HEK293 (cell line): ENCODE results near the gene UNK.

Experiments used
- CTCF ChIA-PET: fragments of 350-600 bp; formaldehyde crosslinking; extraction: SDS; loops from one replicate; lab custom pipeline; 2021; ENCODE audit warnings: antibody characterized with exemption; lab: Yijun Ruan, JAX
- POLR2A ChIA-PET: fragments of 300-600 bp; formaldehyde crosslinking; extraction: SDS; loops from one replicate; lab custom pipeline; 2020; ENCODE audit warnings: antibody characterized with exemption, inconsistent platforms; lab: Yijun Ruan, JAX
- H3K27ac ChIP-seq: fragments of 200-500 bp; sonication (Bioruptor generic); 2 replicates; pipeline ENCODE4 v1.5.1; 2014; ENCODE audit warnings: low read depth, low read length, control low read depth, inconsistent platforms; ENCODE audit errors: extremely low read depth
- H3K36me3 ChIP-seq, 2 experiments: fragments of 200-500 bp in 1 of 2; sonication (Bioruptor generic) in 1 of 2; 1 replicate in 1 of 2; 2 replicates in 1 of 2; pipeline ENCODE4 v1.5.1; 2014 to 2017; ENCODE audit warnings: inconsistent platforms in 2 of 2, low read length in 2 of 2; ENCODE audit not compliant: control insufficient read depth in 2 of 2, insufficient read depth in 1 of 2
- H3K4me1 ChIP-seq: fragments of 200-500 bp; sonication (Bioruptor generic); 2 replicates; pipeline ENCODE4 v1.5.1; 2014; ENCODE audit warnings: mild to moderate bottlenecking, low read length, inconsistent platforms; ENCODE audit not compliant: control insufficient read depth, insufficient read depth
- H3K4me3 ChIP-seq: 2 replicates; pipeline ENCODE4 v1.5.1; 2011; ENCODE audit warnings: low read depth, mild to moderate bottlenecking, control low read depth, low read length, moderate library complexity
- H3K9me3 ChIP-seq: fragments of 200-500 bp; sonication (Bioruptor generic); 2 replicates; pipeline ENCODE4 v1.5.1; 2014; ENCODE audit warnings: low read depth, low read length, inconsistent platforms; ENCODE audit not compliant: control insufficient read depth, insufficient read depth
- BCL11A ChIP-seq: fragments of 450-650 bp; formaldehyde crosslinking; IDR thresholded peaks from 2 replicates; pipeline ENCODE4 v1.5.1; 2016; ENCODE audit warnings: low read depth, missing biosample characterization, missing genetic modification characterization
- HOXD13 ChIP-seq: sonication (generic); formaldehyde crosslinking; IDR thresholded peaks from 2 replicates; pipeline ENCODE4 v1.8.0; 2022; ENCODE audit warnings: missing genetic modification reagents, borderline replicate concordance
- SP2 ChIP-seq: fragments of 450-650 bp; formaldehyde crosslinking; IDR thresholded peaks from 2 replicates; pipeline ENCODE4 v1.5.1; 2016; ENCODE audit warnings: missing biosample characterization, missing genetic modification characterization
- ZBTB48 ChIP-seq: fragments of 450-650 bp; formaldehyde crosslinking; IDR thresholded peaks from 2 replicates; pipeline ENCODE4 v1.5.1; 2016; ENCODE audit warnings: missing biosample characterization, missing genetic modification characterization
- ZFHX2 ChIP-seq: fragments of 450-650 bp; formaldehyde crosslinking; conservative IDR thresholded peaks from 2 replicates; pipeline ENCODE4 v1.5.1; 2016; ENCODE audit warnings: missing biosample characterization, missing genetic modification characterization
- ZNF114 ChIP-seq: fragments of 450-650 bp; formaldehyde crosslinking; IDR thresholded peaks from 2 replicates; pipeline ENCODE4 v1.5.0; 2017; ENCODE audit warnings: missing biosample characterization, missing genetic modification characterization
- ZNF175 ChIP-seq: fragments of 450-650 bp; formaldehyde crosslinking; IDR thresholded peaks from 2 replicates; pipeline ENCODE4 v1.5.1; 2016; ENCODE audit warnings: missing biosample characterization, missing genetic modification characterization
- ZNF211 ChIP-seq: fragments of 450-650 bp; formaldehyde crosslinking; IDR thresholded peaks from 2 replicates; pipeline ENCODE4 v1.5.1; 2016; ENCODE audit warnings: low read depth, missing biosample characterization, missing genetic modification characterization
- ZNF239 ChIP-seq: fragments of 450-650 bp; formaldehyde crosslinking; IDR thresholded peaks from 2 replicates; pipeline ENCODE4 v1.5.1; 2016; ENCODE audit warnings: missing biosample characterization, missing genetic modification characterization
- ZNF37A ChIP-seq: fragments of 450-650 bp; IDR thresholded peaks from 2 replicates; pipeline ENCODE4 v1.5.1; 2018; ENCODE audit warnings: missing biosample characterization, missing genetic modification characterization
- ZNF404 ChIP-seq: fragments of 450-650 bp; formaldehyde crosslinking; IDR thresholded peaks from 2 replicates; pipeline ENCODE4 v1.5.1; 2017; ENCODE audit warnings: missing biosample characterization, missing genetic modification characterization
- ZNF473 ChIP-seq: fragments of 450-650 bp; formaldehyde crosslinking; IDR thresholded peaks from 2 replicates; pipeline ENCODE4 v1.5.1; 2017; ENCODE audit warnings: missing biosample characterization, missing genetic modification characterization
- ZNF48 ChIP-seq: fragments of 450-650 bp; formaldehyde crosslinking; IDR thresholded peaks from 2 replicates; pipeline ENCODE4 v1.5.1; 2016; ENCODE audit warnings: missing biosample characterization, missing genetic modification characterization
- ZNF501 ChIP-seq: fragments of 450-650 bp; formaldehyde crosslinking; IDR thresholded peaks from 2 replicates; pipeline ENCODE4 v1.5.1; 2016; ENCODE audit warnings: missing biosample characterization, missing genetic modification characterization
- ZNF600 ChIP-seq: fragments of 450-650 bp; formaldehyde crosslinking; IDR thresholded peaks from 2 replicates; pipeline ENCODE4 v1.5.1; 2016; ENCODE audit warnings: missing biosample characterization, missing genetic modification characterization
- ZNF677 ChIP-seq: fragments of 450-650 bp; IDR thresholded peaks from 2 replicates; pipeline ENCODE4 v1.5.0; 2018; ENCODE audit warnings: missing biosample characterization, mild to moderate bottlenecking, missing genetic modification characterization, moderate library complexity
- ZNF701 ChIP-seq: fragments of 450-650 bp; formaldehyde crosslinking; IDR thresholded peaks from 2 replicates; pipeline ENCODE4 v1.5.1; 2016; ENCODE audit warnings: missing biosample characterization, missing genetic modification characterization
- ZNF776 ChIP-seq: fragments of 450-650 bp; formaldehyde crosslinking; IDR thresholded peaks from 2 replicates; pipeline ENCODE4 v1.5.0; 2017; ENCODE audit warnings: missing biosample characterization, missing genetic modification characterization, borderline replicate concordance
- TF ChIP-seq, protein P1 (sequence below): fragments of 450-650 bp; formaldehyde crosslinking; IDR thresholded peaks from 2 replicates; pipeline ENCODE4 v1.5.1; 2016; ENCODE audit warnings: missing biosample characterization, missing genetic modification characterization, borderline replicate concordance
- TF ChIP-seq, protein P2 (sequence below): fragments of 450-650 bp; formaldehyde crosslinking; IDR thresholded peaks from 2 replicates; pipeline ENCODE4 v1.5.1; 2016; ENCODE audit warnings: missing biosample characterization, missing genetic modification characterization
- TF ChIP-seq, protein P3 (sequence below): fragments of 450-650 bp; formaldehyde crosslinking; IDR thresholded peaks from 2 replicates; pipeline ENCODE4 v1.5.1; 2017; ENCODE audit warnings: missing biosample characterization, missing genetic modification characterization
- TF ChIP-seq, protein P4 (sequence below): IDR thresholded peaks from 2 replicates; pipeline ENCODE4 v1.6.1; 2011; ENCODE audit warnings: mild to moderate bottlenecking, low read depth, low read length, borderline replicate concordance
- TF ChIP-seq, protein P5 (sequence below): fragments of 450-650 bp; IDR thresholded peaks from 2 replicates; pipeline ENCODE4 v1.5.1; 2018; ENCODE audit warnings: missing biosample characterization, missing genetic modification characterization

UNK gene

DNA sequence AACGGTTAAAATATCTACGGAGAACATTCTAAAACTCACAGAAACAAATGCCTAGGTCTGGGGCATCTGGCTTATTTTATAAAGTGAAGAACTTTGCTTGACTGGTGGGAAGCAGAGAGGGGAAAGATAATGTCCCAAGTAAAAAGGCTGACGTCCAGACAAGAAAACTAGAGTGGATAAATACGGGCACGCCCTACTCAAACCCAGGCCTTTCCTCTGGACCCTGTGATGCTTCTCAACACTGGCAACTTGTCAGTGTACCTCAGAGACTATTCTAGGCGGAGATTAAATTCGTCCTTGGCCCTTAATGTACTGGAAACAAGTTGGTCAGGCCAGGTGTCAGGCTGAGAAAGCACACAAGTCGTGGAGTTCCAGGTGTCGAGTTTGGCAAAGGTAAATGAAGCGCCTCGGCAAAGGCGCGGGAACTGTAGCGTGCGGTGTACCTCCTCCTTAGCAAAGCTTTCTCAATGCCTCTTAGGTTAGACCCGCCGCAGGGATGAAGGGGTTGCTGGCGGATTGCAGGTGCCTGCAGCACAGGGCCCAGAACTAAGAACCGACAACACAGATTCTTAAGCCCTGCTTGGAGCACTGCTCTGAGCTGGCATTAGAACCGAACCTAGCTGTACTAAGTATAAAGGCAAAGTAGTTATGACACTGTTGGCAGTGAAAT lies 668 bp upstream of the UNK start:
- TF ChIP-seq ZNF677 (no peak), ZNF701 (tag by site-specific recombination) (no peak), HOXD13 (CRISPR knock-in tag) (no peak), ZFHX2 (no peak), ZNF600 (tag by site-specific recombination) (peak; percentile 44), ZNF211 (tag by site-specific recombination) (no peak), ZNF404 (0 out of 2 replicates have a peak, but pooled peaks have one; percentile 6), ZNF473 (tag by site-specific recombination) (no peak), BCL11A (tag by site-specific recombination) (no peak), ZNF501 (tag by site-specific recombination) (peak; percentile 7; the same call in 1 of the 2 replicates)
- TF ChIP-seq, protein P1, sequence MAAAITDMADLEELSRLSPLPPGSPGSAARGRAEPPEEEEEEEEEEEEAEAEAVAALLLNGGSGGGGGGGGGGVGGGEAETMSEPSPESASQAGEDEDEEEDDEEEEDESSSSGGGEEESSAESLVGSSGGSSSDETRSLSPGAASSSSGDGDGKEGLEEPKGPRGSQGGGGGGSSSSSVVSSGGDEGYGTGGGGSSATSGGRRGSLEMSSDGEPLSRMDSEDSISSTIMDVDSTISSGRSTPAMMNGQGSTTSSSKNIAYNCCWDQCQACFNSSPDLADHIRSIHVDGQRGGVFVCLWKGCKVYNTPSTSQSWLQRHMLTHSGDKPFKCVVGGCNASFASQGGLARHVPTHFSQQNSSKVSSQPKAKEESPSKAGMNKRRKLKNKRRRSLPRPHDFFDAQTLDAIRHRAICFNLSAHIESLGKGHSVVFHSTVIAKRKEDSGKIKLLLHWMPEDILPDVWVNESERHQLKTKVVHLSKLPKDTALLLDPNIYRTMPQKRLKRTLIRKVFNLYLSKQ (tag by site-specific recombination): no peak
- TF ChIP-seq, protein P2, sequence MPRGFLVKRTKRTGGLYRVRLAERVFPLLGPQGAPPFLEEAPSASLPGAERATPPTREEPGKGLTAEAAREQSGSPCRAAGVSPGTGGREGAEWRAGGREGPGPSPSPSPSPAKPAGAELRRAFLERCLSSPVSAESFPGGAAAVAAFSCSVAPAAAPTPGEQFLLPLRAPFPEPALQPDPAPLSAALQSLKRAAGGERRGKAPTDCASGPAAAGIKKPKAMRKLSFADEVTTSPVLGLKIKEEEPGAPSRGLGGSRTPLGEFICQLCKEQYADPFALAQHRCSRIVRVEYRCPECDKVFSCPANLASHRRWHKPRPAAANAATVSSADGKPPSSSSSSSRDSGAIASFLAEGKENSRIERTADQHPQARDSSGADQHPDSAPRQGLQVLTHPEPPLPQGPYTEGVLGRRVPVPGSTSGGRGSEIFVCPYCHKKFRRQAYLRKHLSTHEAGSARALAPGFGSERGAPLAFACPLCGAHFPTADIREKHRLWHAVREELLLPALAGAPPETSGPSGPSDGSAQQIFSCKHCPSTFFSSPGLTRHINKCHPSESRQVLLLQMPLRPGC (tag by site-specific recombination): 0 out of 2 replicates have a peak, but pooled peaks have one; percentile 2
- peak overlapping the region; percentile 98 for H3K27ac ChIP-seq
- H3K4me1 ChIP-seq: peaks cover 12% of the 10 kb centered on the region; the same call in 1 of the 2 replicates
- H3K36me3 ChIP-seq: peaks cover 0 to 5% of the 10 kb centered on the region in 2 experiments; a peak in 2 of 3 replicates
- H3K4me3 ChIP-seq: peak overlapping the region; percentile 39
- CTCF ChIA-PET: interaction anchor here (0.5 to 2.4 kb wide), 22 partner anchors 8 to 975 kb away, joined by 3 to 14 read pairs (median 3); partner anchors contain the start of genes GALK1, SMIM5 and WBP2
- no peaks in the 10 kb centered on the region for H3K9me3 ChIP-seq
- POLR2A ChIA-PET: interaction anchor here (0.5 to 4.5 kb wide), 14 partner anchors 8 to 89 kb away, joined by 3 to 38 read pairs (median 5); partner anchors contain the start of genes GALK1 and WBP2

DNA sequence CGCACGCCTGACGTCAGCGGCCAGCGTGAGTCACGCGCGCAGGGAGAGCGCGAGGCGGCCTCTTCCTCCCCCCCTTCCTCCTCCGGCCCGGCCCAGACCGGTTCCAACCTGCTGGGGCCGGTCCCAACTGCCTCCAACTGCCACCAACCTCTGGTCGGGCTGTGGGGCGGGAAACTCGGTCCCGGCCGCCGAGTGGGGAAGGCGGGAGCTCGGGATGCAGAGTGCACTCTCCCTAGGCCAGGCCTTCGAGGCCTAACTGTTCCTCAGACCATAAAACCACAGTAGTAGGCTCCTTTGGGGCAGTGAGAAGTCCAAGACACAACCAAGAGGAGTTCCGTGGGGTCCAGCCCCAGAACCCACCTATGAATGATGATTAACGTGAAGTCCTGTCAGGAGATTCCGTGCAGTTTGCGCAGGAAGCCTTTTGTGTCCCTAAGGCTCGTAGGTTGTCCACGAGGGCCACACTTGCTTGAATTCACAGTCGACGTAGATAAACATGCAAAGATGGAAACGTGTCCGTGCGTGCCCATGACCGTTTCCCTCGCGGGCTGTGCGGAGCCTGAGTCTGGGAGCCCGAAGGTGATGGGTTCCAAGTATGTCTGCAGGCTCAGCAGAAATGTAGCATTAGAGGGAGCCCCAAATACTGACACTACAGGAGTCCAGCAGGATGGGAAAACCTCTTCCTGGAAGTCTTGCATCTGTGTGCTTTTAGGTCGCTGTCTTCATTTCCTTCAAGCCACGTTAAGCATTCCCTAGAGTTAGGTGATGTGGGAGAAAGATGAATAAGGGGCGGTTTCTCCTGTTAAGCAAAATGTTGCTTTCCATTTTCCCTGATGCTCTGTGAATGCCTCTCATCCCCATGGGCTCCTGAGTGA lies 647 bp downstream of the UNK start:
- ChIA-PET CTCF (interaction anchor here (0.7 to 2.5 kb wide), 8 partner anchors 9 to 189 kb away, joined by 3 to 11 read pairs (median 3); partner anchors contain the start of gene WBP2), POLR2A (interaction anchor here (0.6 to 4.5 kb wide), 16 partner anchors 9 to 576 kb away, joined by 3 to 38 read pairs (median 5); partner anchors contain the start of genes GALK1 and WBP2)
- no peaks in the 10 kb centered on the region for H3K9me3 ChIP-seq
- TF ChIP-seq, protein P3, sequence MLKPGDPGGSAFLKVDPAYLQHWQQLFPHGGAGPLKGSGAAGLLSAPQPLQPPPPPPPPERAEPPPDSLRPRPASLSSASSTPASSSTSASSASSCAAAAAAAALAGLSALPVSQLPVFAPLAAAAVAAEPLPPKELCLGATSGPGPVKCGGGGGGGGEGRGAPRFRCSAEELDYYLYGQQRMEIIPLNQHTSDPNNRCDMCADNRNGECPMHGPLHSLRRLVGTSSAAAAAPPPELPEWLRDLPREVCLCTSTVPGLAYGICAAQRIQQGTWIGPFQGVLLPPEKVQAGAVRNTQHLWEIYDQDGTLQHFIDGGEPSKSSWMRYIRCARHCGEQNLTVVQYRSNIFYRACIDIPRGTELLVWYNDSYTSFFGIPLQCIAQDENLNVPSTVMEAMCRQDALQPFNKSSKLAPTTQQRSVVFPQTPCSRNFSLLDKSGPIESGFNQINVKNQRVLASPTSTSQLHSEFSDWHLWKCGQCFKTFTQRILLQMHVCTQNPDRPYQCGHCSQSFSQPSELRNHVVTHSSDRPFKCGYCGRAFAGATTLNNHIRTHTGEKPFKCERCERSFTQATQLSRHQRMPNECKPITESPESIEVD: no peak
- TF ChIP-seq ZNF239 (tag by site-specific recombination) (0 out of 2 replicates have a peak, but pooled peaks have one; percentile 9), ZNF175 (no peak), ZBTB48 (tag by site-specific recombination) (peak; percentile 86), ZNF776 (tag by site-specific recombination) (no peak), SP2 (tag by site-specific recombination) (peak; percentile 83), ZNF114 (tag by site-specific recombination) (no peak), ZNF37A (tag by site-specific recombination) (0 out of 2 replicates have a peak, but pooled peaks have one; percentile 10), ZNF48 (tag by site-specific recombination) (no peak)
- TF ChIP-seq, protein P1 (tag by site-specific recombination): no peak
- TF ChIP-seq, protein P4, sequence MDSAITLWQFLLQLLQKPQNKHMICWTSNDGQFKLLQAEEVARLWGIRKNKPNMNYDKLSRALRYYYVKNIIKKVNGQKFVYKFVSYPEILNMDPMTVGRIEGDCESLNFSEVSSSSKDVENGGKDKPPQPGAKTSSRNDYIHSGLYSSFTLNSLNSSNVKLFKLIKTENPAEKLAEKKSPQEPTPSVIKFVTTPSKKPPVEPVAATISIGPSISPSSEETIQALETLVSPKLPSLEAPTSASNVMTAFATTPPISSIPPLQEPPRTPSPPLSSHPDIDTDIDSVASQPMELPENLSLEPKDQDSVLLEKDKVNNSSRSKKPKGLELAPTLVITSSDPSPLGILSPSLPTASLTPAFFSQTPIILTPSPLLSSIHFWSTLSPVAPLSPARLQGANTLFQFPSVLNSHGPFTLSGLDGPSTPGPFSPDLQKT: no peak
- TF ChIP-seq, protein P5, sequence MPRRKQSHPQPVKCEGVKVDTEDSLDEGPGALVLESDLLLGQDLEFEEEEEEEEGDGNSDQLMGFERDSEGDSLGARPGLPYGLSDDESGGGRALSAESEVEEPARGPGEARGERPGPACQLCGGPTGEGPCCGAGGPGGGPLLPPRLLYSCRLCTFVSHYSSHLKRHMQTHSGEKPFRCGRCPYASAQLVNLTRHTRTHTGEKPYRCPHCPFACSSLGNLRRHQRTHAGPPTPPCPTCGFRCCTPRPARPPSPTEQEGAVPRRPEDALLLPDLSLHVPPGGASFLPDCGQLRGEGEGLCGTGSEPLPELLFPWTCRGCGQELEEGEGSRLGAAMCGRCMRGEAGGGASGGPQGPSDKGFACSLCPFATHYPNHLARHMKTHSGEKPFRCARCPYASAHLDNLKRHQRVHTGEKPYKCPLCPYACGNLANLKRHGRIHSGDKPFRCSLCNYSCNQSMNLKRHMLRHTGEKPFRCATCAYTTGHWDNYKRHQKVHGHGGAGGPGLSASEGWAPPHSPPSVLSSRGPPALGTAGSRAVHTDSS (tag by site-specific recombination): peak; percentile 90

More for the DNA sequence above, 647 bp downstream of the UNK start:
- H3K4me3 ChIP-seq: peak overlapping the region; percentile 79
- peak overlapping the region; percentile 98 for H3K27ac ChIP-seq
- peaks cover 12% of the 10 kb centered on the region; the same call in 1 of the 2 replicates for H3K4me1 ChIP-seq
- H3K36me3 ChIP-seq: peaks cover 0 to 5% of the 10 kb centered on the region in 2 experiments; a peak in 2 of 3 replicates
